ENCODE measurements around the gene FAM193A. TPM values are rescaled to one million over a fixed set of nuclear protein-coding genes. Genes with fewer than 3 reads are reported as not detected.

Gene FAM193A
- total RNA-seq, 1 experiment from 2014 or later: 38.2 TPM

DNA sequence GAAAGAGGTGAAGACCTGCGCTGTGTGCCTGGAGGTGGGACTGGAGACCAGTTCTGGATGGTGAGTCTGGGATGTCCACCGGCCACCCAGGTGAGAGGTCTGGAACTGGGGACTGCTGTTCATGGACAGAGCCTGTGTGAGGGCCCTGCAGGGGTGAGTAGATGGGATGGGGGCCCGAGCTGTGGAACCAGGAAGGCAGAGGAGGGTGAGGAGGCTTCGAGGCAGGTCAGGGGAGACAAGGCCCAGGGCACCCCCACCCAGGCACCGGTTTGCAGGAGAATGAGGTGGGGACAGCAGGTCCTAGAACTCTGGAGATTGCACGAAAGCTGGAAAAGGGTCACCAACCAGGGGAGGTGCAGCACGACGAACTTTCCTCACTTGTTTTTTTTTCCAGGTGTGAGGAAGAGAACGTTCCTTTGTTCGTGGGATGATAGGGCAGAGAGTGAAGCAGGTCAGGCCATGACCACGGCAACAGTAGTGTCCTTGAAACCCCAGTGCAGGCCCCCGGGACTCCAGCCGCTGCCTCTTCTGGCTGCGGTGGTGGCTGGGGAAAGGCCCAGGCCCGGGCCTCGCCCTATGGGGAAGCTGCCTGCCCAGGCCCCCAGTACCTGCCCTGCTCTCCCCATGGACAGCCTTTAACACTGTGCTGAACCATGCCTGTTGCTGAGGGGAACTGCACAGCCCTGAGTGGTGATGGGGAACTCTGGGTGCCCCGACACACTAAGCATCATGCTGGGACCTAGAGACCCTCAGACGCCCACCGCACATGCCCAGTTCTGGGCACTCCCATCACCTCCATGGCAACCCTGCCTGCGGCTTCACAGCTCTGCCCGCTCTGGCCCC is 196.8 kb downstream of the FAM193A start:
- no peaks in the 10 kb centered on the region for H3K4me1 ChIP-seq (ENCODE audit: insufficient read depth, low read length, poor library complexity, severe bottlenecking)
- TF ChIP-seq, protein P1, sequence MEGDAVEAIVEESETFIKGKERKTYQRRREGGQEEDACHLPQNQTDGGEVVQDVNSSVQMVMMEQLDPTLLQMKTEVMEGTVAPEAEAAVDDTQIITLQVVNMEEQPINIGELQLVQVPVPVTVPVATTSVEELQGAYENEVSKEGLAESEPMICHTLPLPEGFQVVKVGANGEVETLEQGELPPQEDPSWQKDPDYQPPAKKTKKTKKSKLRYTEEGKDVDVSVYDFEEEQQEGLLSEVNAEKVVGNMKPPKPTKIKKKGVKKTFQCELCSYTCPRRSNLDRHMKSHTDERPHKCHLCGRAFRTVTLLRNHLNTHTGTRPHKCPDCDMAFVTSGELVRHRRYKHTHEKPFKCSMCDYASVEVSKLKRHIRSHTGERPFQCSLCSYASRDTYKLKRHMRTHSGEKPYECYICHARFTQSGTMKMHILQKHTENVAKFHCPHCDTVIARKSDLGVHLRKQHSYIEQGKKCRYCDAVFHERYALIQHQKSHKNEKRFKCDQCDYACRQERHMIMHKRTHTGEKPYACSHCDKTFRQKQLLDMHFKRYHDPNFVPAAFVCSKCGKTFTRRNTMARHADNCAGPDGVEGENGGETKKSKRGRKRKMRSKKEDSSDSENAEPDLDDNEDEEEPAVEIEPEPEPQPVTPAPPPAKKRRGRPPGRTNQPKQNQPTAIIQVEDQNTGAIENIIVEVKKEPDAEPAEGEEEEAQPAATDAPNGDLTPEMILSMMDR (conservative IDR thresholded peaks at IDR 0.05; ENCODE audit: low read depth, low read length): no peak
- no peak for TF ChIP-seq EZH2 (IDR thresholded peaks at IDR 0.05; ENCODE audit: borderline replicate concordance, low read depth, low read length, poor library complexity, severe bottlenecking)
- CTCF ChIA-PET: no interaction called here
- DNase-seq (ENCODE audit: low spot score): no peak
- BruUV-seq (replicated peaks): no TSS peak
- H3K36me3 ChIP-seq (ENCODE audit: insufficient read depth, low read length, poor library complexity, severe bottlenecking): peaks cover 28% of the 10 kb centered on the region
- no peaks in the 10 kb centered on the region for H3K9me3 ChIP-seq (ENCODE audit: low read depth, low read length, poor library complexity, severe bottlenecking)
- POLR2A ChIA-PET (ENCODE audit: low non-redundant PET): no interaction called here
- H3K27ac ChIP-seq (ENCODE audit: low read depth, low read length, poor library complexity, severe bottlenecking): no peak overlapping the region
- no peaks in the 10 kb centered on the region for H3K27me3 ChIP-seq (replicated peaks; ENCODE audit: insufficient read depth, low read depth, low read length, poor library complexity)
- no peak overlapping the region for H3K4me3 ChIP-seq (ENCODE audit: low read depth, low read length, poor library complexity, severe bottlenecking)
- intact Hi-C loops (cut with micrococcal nuclease; ENCODE audit: unreplicated experiment): no loop called here

DNA sequence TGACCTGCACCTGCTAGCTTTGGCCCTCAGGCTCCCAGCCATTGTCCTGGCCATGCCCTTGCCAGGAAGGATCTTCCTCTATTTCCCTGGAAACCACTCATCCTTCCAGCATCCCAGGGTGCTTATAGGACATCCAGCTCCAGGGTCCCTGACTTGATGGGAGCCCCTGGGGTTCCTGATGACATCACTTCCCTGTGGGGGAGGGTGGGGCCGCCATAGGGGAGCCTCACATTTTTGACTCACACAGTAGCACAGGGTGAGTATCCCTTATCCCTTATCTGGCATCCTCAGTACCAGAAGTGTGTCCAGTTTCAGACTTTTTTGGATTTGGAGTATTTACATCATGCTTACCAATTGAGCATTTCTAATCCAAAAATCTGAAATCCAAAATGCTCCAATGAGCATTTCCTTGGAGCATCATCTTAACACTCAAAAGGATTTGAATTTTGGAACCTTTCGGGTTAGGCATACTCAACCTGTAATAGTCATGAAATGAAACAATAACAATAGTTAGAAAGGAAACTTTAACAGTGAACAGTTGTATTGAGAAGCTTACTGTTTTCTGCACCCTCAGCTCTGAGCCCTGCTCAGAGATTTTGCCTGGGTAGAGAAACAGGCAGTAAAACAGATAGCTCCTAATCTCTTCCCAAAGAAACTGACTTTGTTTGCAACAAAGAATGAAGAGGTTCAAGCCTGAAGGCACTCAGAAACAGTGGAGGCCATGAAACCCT is 197.6 kb downstream of the FAM193A start:
- ChIA-PET POLR2A (ENCODE audit: low non-redundant PET) (no interaction called here), CTCF (no interaction called here)
- BruUV-seq (replicated peaks): no TSS peak
- H3K4me3 ChIP-seq (ENCODE audit: low read depth, low read length, poor library complexity, severe bottlenecking): no peak overlapping the region
- no peak overlapping the region for H3K27ac ChIP-seq (ENCODE audit: low read depth, low read length, poor library complexity, severe bottlenecking)
- peaks cover 28% of the 10 kb centered on the region for H3K36me3 ChIP-seq (ENCODE audit: insufficient read depth, low read length, poor library complexity, severe bottlenecking)
- H3K4me1 ChIP-seq (ENCODE audit: insufficient read depth, low read length, poor library complexity, severe bottlenecking): no peaks in the 10 kb centered on the region
- no peaks in the 10 kb centered on the region for H3K9me3 ChIP-seq (ENCODE audit: low read depth, low read length, poor library complexity, severe bottlenecking)
- TF ChIP-seq, protein P1 (conservative IDR thresholded peaks at IDR 0.05; ENCODE audit: low read depth, low read length): no peak
- TF ChIP-seq EZH2 (IDR thresholded peaks at IDR 0.05; ENCODE audit: borderline replicate concordance, low read depth, low read length, poor library complexity, severe bottlenecking): no peak
- DNase-seq (ENCODE audit: low spot score): no peak
- intact Hi-C loops (cut with micrococcal nuclease; ENCODE audit: unreplicated experiment): no loop called here
- H3K27me3 ChIP-seq (replicated peaks; ENCODE audit: insufficient read depth, low read depth, low read length, poor library complexity): no peaks in the 10 kb centered on the region

DNA sequence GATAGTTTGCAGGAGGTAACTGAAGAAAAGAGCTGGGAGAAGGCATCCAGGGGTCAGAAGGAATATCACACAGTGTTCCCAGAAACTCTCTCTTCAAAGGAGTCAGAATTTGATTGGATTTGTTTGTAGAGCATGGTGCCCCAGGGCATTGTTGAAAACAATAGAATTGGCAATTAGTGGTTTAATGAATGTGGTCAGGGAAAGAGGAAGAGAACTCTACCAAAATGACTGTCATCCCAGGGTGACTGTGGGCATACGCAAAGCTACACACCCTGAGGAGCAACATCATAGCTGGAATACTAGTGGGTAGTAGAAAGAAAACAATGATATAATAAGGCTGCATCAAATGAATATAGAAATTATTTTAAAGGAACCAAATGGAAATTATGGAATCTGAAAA is 198.2 kb downstream of the FAM193A start:
- BruUV-seq (replicated peaks): TSS peak; percentile 22
- no peaks in the 10 kb centered on the region for H3K9me3 ChIP-seq (ENCODE audit: low read depth, low read length, poor library complexity, severe bottlenecking)
- H3K4me1 ChIP-seq (ENCODE audit: insufficient read depth, low read length, poor library complexity, severe bottlenecking): no peaks in the 10 kb centered on the region
- TF ChIP-seq, protein P1 (conservative IDR thresholded peaks at IDR 0.05; ENCODE audit: low read depth, low read length): no peak
- no peak for TF ChIP-seq EZH2 (IDR thresholded peaks at IDR 0.05; ENCODE audit: borderline replicate concordance, low read depth, low read length, poor library complexity, severe bottlenecking)
- no peaks in the 10 kb centered on the region for H3K27me3 ChIP-seq (replicated peaks; ENCODE audit: insufficient read depth, low read depth, low read length, poor library complexity)
- no peak overlapping the region for H3K27ac ChIP-seq (ENCODE audit: low read depth, low read length, poor library complexity, severe bottlenecking)
- no peak overlapping the region for H3K4me3 ChIP-seq (ENCODE audit: low read depth, low read length, poor library complexity, severe bottlenecking)
- H3K36me3 ChIP-seq (ENCODE audit: insufficient read depth, low read length, poor library complexity, severe bottlenecking): peaks cover 28% of the 10 kb centered on the region
- POLR2A ChIA-PET (ENCODE audit: low non-redundant PET): no interaction called here
- DNase-seq (ENCODE audit: low spot score): no peak
- intact Hi-C loops (cut with micrococcal nuclease; ENCODE audit: unreplicated experiment): no loop called here
- CTCF ChIA-PET: no interaction called here
